HTR-8/SVneo (cell line): ENCODE measurements around the gene CCDC171.
"Not testable (repeated sequence)": the region's sequence is repeated elsewhere in the genome, so short reads cannot be mapped to it uniquely, and the experiment has no call there.

Source experiments
- DNase-seq: peaks from one replicate; pipeline ENCODE4 v3.0.0; 2011; ENCODE audit warnings: low spot score, mixed read lengths; ENCODE audit not compliant: insufficient read length
- FAIRE-seq: peaks from 2 replicates; lab custom pipeline; 2011; peaks lifted over from hg19 to GRCh38; lab: Jason Lieb, UNC

The CCDC171 gene

DNA sequence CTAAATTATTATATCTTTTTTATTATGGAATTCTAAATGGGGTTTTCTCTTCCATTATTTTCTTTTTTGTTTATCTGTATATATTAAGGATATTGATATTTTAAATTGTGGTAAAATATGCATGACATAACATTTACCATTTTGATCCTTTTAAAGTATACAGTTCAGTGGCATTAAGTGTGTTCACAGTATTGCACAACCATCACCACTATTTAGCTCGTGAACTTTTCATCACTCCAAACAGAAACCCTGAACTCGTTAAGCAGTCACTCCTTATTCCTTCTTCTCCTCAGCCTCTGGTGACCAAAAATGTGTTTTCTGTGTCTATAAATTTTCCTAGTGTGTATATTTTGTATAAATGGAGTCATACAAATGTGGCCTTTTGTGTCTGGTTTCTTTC, 188.2 kb downstream of the CCDC171 start:
- FAIRE-seq (no peak), DNase-seq (no peak)

GRCh38 chr9:15743512-15743911, 190.7 kb downstream of the CCDC171 start:
- FAIRE-seq (no peak), DNase-seq (no peak)

DNA sequence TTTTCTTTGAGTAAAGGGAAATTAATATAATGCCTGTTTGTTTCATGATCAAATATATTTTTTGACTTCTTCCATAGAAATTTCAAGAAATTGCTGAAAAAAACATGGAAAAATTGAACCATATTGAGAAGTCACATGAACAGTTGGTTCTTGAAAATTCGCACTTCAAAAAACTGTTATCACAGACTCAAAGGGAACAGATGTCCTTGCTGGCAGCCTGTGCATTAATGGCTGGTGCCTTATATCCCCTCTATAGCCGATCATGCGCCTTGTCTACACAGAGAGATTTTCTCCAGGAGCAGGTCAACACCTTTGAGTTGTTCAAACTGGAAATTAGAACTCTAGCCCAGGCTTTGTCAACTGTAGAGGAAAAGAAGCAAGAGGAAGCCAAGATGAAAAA, 191.4 kb downstream of the CCDC171 start:
- FAIRE-seq (no peak), DNase-seq (no peak)

- DNase-seq (no peak), FAIRE-seq (no peak)
Measured at GRCh38 chr9:15746905-15747304, 194.1 kb downstream of the CCDC171 start.

- FAIRE-seq (no peak), DNase-seq (no peak)
Measured at GRCh38 chr9:15755660-15756059, 202.8 kb downstream of the CCDC171 start.

DNA sequence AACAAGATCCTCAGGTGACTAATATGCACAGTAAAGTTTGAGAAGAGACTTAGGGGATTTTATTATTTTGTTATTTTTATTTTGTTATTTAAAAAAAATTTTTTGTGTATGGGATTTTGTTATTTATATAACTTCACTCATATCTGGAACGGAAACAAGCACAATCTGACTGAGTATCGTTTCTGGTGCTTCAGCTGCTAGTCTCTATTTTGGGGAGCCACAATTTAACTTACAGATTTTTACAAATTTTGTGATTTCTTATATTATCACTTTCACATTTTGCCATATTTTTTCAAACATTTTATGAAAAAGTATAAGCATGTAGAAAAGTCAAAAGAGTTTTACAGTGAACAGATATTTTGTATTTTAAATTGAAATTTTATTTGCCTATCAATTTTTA, 208.7 kb downstream of the CCDC171 start:
- FAIRE-seq (no peak), DNase-seq (no peak)

DNA sequence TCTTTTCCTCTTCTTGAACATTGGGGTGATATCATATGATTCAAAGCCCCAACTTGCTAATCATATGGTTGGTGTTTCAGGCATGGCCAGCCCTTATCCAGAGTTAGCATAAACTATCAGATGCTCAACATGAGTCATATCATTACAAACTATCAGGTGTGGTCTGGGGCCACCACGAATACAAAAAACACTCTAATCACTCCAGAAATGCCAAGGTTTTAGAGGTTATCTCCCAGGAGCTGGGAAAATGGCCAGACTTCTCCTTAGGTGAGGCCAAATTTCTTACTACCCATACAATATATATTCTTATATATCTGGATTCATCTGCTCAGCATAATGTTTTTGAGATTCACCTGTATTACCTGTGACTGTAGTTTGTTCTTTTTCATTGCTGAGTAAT, 210.5 kb downstream of the CCDC171 start:
- FAIRE-seq, result no peak
- no peak for DNase-seq

DNA sequence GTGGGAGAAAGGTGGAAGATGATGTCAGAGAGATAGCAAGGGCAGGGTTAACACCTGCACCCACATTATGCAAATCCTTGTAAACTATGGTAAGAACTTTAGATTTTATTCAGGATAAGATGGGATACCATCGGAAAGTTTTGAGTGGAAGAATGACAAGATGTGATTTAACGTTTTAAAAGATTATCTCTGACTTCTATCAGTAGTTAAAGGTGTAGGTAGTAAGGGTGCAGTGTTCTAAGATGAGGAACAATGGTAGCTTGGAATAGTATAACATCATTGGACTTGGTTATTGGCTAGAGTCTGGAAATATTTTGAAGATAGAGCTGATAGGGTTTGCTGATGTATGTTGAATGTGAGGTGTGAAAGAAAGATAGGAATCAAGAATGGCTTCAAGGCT, 211.3 kb downstream of the CCDC171 start:
- FAIRE-seq, result no peak
- DNase-seq, result no peak

DNA sequence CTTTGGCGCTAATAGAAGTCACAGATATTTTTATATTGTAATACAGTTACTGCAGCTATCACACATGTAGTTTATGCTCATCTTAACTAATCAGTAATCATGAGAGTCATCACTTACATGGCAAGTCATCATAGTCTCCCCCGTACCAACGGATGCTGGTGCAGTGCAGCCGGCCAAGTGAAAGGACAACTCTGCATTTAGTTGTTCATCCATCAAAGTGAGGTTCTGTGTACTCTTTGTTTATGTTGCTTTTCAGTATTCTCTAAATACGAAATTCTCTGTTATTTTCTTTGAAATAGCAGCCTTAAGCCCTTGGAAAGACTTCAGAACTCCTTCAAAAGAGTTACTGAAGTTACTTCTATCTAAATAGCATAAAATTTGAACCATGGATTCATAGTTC, 216.7 kb downstream of the CCDC171 start:
- FAIRE-seq (no peak), DNase-seq (no peak)

GRCh38 chr9:15778861-15779260, 226.0 kb downstream of the CCDC171 start:
- DNase-seq (no peak), FAIRE-seq (no peak)

GRCh38 chr9:15782106-15782505, 229.3 kb downstream of the CCDC171 start:
- DNase-seq (no peak), FAIRE-seq (no peak)

GRCh38 chr9:15785584-15785983, 232.7 kb downstream of the CCDC171 start:
- FAIRE-seq (no peak), DNase-seq (no peak)

DNA sequence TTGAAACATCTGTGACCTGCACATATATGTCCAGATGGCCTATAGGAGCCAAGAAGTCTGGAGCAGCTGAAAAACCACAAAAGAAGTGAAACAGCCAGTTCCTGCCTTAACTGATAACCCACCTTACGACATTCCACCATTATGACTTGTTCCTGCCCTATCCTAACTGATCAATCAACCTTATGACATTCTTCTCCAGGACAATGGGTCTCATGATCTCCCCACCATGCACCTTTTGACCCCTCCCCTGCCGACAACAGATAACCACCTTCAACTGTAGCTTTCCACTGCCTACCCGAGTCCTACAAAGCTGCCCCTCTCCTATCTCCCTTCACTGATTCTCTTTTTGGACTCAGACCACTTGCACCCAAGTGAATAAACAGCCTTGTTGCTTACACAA, 233.8 kb downstream of the CCDC171 start:
- FAIRE-seq, result no peak
- no peak for DNase-seq

GRCh38 chr9:15810219-15810899, 257.5 kb downstream of the CCDC171 start:
- not testable (repeated sequence) for FAIRE-seq, DNase-seq

DNA sequence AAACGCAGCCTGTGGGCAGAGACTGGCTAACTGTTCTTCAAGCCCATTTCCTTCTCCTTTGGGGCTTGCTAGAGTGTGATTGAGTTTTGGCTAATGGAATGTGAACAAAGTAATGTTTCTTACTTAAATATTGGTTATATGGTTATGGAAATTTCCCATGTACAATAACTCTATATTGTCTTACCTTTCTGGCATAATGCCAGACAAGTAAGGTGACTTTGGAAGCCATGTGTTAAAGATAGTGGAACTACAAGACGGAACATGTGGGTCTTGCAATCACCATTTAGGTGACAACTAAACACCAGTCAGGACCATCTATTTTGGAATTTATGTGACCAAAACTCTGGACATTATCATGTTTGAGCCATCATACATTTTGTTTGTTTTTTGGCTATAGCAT, 260.2 kb downstream of the CCDC171 start:
- DNase-seq (no peak), FAIRE-seq (no peak)

- DNase-seq (no peak), FAIRE-seq (no peak)
Measured at GRCh38 chr9:15824310-15824709, 271.5 kb downstream of the CCDC171 start.

- FAIRE-seq (no peak), DNase-seq (no peak)
Measured at GRCh38 chr9:15831384-15831783, 278.5 kb downstream of the CCDC171 start.

DNA sequence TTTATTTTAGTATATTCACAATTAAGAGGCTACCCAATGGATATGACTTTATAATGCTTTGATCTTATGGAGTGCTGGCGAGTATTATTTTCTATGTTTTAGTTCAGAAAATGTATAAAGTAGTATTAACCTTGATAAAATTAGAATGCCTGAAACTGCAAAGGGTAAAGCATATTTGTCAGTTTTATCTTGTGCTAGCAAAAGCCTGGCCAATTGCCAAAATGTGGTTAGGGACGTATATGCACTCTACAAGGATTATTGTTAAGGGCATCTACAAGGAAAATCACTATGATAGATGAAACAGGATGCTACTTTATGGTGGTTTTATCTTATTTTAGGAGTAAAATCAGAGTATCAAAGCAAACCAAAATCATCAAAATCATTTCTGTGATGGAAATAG, 281.7 kb downstream of the CCDC171 start:
- FAIRE-seq, result no peak
- DNase-seq, result no peak

GRCh38 chr9:15837079-15837679, 284.3 kb downstream of the CCDC171 start:
- DNase-seq (peak; percentile 23), FAIRE-seq (no peak)

DNA sequence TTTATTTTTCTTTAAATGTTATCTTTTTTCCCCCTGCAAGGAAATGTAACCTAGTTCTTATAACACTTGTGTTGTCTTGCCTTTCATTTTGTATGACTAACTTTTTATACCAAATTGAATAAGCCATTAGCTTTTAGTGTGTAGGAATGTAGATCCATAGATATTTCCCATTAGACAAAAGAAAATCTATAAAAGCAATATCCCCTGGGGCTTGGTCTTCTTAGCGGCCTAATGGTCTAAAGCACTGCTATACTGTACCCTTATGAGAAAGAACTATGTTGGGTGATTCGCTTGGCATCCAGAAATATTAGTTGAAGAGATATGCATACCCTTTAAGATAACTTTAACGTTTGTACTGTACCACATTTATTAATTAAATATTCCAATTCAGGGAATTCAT, 289.2 kb downstream of the CCDC171 start:
- DNase-seq, result no peak
- no peak for FAIRE-seq

GRCh38 chr9:15843316-15843715, 290.5 kb downstream of the CCDC171 start:
- DNase-seq (no peak), FAIRE-seq (no peak)

DNA sequence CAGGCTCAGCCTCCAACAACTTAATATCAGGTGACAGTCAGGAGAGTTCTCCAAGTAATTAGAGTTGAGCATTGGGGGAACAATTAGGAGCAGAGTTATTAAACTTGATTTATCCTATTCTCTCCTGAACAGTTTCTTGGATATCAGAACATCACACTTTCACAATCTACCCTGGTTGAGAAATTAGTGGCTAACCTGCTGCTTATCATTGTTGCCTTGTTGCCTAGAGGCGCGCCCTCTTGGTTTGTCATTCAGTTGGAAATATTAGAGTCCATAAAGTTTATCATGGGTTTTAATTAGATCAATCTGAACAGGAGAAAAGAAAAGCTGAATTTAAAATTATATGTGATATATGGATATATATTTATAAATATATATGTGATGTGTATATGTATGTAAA, 291.1 kb downstream of the CCDC171 start:
- FAIRE-seq (no peak), DNase-seq (no peak)
